ENCODE results near the gene C19orf33. TPM values are rescaled to one million over a fixed set of nuclear protein-coding genes. Genes with fewer than 3 reads are reported as not detected.

Gene C19orf33
- total RNA-seq, 4 donors from 2014 or later, result 76.0 to 1,160 (median 338) TPM

- 74 to 85% methylated on average over 7 of the region's 7 CpGs for WGBS, 2 donors (ENCODE audit: low coverage in 1 of 2)
- peaks cover 0 to 6% (median 0%) of the 10 kb centered on the region in 4 donors for H3K36me3 ChIP-seq
- no peak for TF ChIP-seq POLR2AphosphoS5 (IDR thresholded peaks at IDR 0.05)
- TF ChIP-seq, protein P1, sequence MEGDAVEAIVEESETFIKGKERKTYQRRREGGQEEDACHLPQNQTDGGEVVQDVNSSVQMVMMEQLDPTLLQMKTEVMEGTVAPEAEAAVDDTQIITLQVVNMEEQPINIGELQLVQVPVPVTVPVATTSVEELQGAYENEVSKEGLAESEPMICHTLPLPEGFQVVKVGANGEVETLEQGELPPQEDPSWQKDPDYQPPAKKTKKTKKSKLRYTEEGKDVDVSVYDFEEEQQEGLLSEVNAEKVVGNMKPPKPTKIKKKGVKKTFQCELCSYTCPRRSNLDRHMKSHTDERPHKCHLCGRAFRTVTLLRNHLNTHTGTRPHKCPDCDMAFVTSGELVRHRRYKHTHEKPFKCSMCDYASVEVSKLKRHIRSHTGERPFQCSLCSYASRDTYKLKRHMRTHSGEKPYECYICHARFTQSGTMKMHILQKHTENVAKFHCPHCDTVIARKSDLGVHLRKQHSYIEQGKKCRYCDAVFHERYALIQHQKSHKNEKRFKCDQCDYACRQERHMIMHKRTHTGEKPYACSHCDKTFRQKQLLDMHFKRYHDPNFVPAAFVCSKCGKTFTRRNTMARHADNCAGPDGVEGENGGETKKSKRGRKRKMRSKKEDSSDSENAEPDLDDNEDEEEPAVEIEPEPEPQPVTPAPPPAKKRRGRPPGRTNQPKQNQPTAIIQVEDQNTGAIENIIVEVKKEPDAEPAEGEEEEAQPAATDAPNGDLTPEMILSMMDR (IDR thresholded peaks at IDR 0.05), result no peak
- no peak for TF ChIP-seq EP300 (IDR thresholded peaks at IDR 0.05; ENCODE audit: low read depth)
- TF ChIP-seq POLR2A (IDR thresholded peaks at IDR 0.05), result no peak
- no peak overlapping the region for H3K27ac ChIP-seq
- no peaks in the 10 kb centered on the region for H3K27me3 ChIP-seq
- no peak for DNase-seq
- in situ Hi-C loops (cut with MboI; ENCODE audit: low pct_ligation_motif_present in 1 of 4, low pct_unique_long_range_greater_than_20kb in 1 of 4, low sequenced_read_pairs in 3 of 4), result no loop called here
- no peaks in the 10 kb centered on the region for H3K9me3 ChIP-seq
- intact Hi-C loops (cut with DNase I; ENCODE audit: low total_unique reads), result no loop called here
- no peak overlapping the region for H3K4me3 ChIP-seq
- peaks cover 15 to 49% (median 20%) of the 10 kb centered on the region in 4 donors for H3K4me1 ChIP-seq
Observed at GRCh38 chr19:38281811-38282566, 22.1 kb upstream of the C19orf33 start.

- no peak for DNase-seq
- Histone ChIP-seq H3K4me3 (no peak overlapping the region), H3K9me3 (no peaks in the 10 kb centered on the region), H3K27ac (no peak overlapping the region), H3K27me3 (no peaks in the 10 kb centered on the region), H3K4me1 (peaks cover 4 to 36% (median 8%) of the 10 kb centered on the region in 4 donors), H3K36me3 (peaks cover 0 to 6% (median 0%) of the 10 kb centered on the region in 4 donors)
- TF ChIP-seq POLR2AphosphoS5 (IDR thresholded peaks at IDR 0.05) (no peak), EP300 (IDR thresholded peaks at IDR 0.05; ENCODE audit: low read depth) (no peak), POLR2A (IDR thresholded peaks at IDR 0.05) (no peak)
- TF ChIP-seq, protein P1 (IDR thresholded peaks at IDR 0.05), result no peak
- intact Hi-C loops (cut with DNase I; ENCODE audit: low total_unique reads) (no loop called here), in situ Hi-C loops (cut with MboI; ENCODE audit: low pct_ligation_motif_present in 1 of 4, low pct_unique_long_range_greater_than_20kb in 1 of 4, low sequenced_read_pairs in 3 of 4) (no loop called here)
- WGBS, 2 donors (ENCODE audit: low coverage in 1 of 2), result 60 to 84% methylated on average over 1 to 8 of the region's 8 CpGs
Observed at GRCh38 chr19:38283271-38283670, 20.8 kb upstream of the C19orf33 start.

GRCh38 chr19:38284422-38284821 lies 19.6 kb upstream of the C19orf33 start:
- Histone ChIP-seq H3K4me1 (peaks cover 0 to 25% (median 4%) of the 10 kb centered on the region in 4 donors), H3K27me3 (no peaks in the 10 kb centered on the region), H3K9me3 (no peaks in the 10 kb centered on the region), H3K36me3 (peaks cover 0 to 6% (median 0%) of the 10 kb centered on the region in 4 donors), H3K4me3 (no peak overlapping the region), H3K27ac (peak overlapping the region in 1 of 4 donors; percentile 17)
- 63 to 74% methylated on average over 4 to 7 of the region's 7 CpGs for WGBS, 2 donors (ENCODE audit: low coverage in 1 of 2)
- in situ Hi-C loops (cut with MboI; ENCODE audit: low pct_ligation_motif_present in 1 of 4, low pct_unique_long_range_greater_than_20kb in 1 of 4, low sequenced_read_pairs in 3 of 4), result no loop called here
- no peak for DNase-seq
- intact Hi-C loops (cut with DNase I; ENCODE audit: low total_unique reads), result no loop called here
- TF ChIP-seq POLR2A (IDR thresholded peaks at IDR 0.05) (no peak), EP300 (IDR thresholded peaks at IDR 0.05; ENCODE audit: low read depth) (no peak), POLR2AphosphoS5 (IDR thresholded peaks at IDR 0.05) (no peak)
- TF ChIP-seq, protein P1 (IDR thresholded peaks at IDR 0.05), result no peak

GRCh38 chr19:38285567-38285966 lies 18.5 kb upstream of the C19orf33 start:
- H3K4me1 ChIP-seq, result peaks cover 0 to 26% (median 3%) of the 10 kb centered on the region in 4 donors
- no peaks in the 10 kb centered on the region for H3K9me3 ChIP-seq
- no peaks in the 10 kb centered on the region for H3K27me3 ChIP-seq
- H3K4me3 ChIP-seq, result no peak overlapping the region
- peaks cover 0 to 6% (median 0%) of the 10 kb centered on the region in 4 donors for H3K36me3 ChIP-seq
- TF ChIP-seq POLR2AphosphoS5 (IDR thresholded peaks at IDR 0.05) (no peak), POLR2A (IDR thresholded peaks at IDR 0.05) (no peak), EP300 (IDR thresholded peaks at IDR 0.05; ENCODE audit: low read depth) (no peak)
- TF ChIP-seq, protein P1 (IDR thresholded peaks at IDR 0.05), result no peak
- in situ Hi-C loops (cut with MboI; ENCODE audit: low pct_ligation_motif_present in 1 of 4, low pct_unique_long_range_greater_than_20kb in 1 of 4, low sequenced_read_pairs in 3 of 4), result no loop called here
- no peak overlapping the region for H3K27ac ChIP-seq
- 89 to 96% methylated on average over 3 to 5 of the region's 5 CpGs for WGBS, 2 donors (ENCODE audit: low coverage in 1 of 2)
- no peak for DNase-seq
- intact Hi-C loops (cut with DNase I; ENCODE audit: low total_unique reads), result no loop called here
